ENCODE data around the gene PICALM. TPM values are rescaled to one million over a fixed set of nuclear protein-coding genes. Genes with fewer than 3 reads are reported as not detected.

PICALM gene
- total and polyA plus RNA-seq, 2 donors (not counting 1 experiment from before 2014, with no cell fraction given) = 48.4 to 165 TPM

GRCh38 chr11:85967457-85967856 is 101.4 kb downstream of the PICALM start:
- H3K4me1 ChIP-seq (ENCODE audit: control insufficient read depth in 2 of 2, insufficient read depth in 2 of 2, low read length in 2 of 2) = no peaks in the 10 kb centered on the region
- no peaks in the 10 kb centered on the region for H3K9me3 Mint-ChIP-seq (ENCODE audit: insufficient read depth)
- H3K36me3 ChIP-seq (replicated peaks in 1 of 2; ENCODE audit: control extremely low read depth in 1 of 2, control insufficient read depth in 1 of 2, extremely low read depth in 1 of 2, insufficient read depth in 2 of 2, low read length in 1 of 2) = peaks cover 7 to 71% of the 10 kb centered on the region in 2 experiments
- no peak overlapping the region for H3K9ac ChIP-seq (ENCODE audit: low read length)
- DNase-seq (no peak), ATAC-seq (ENCODE audit: low read depth) (no peak)
- ChIA-PET CTCF (no interaction called here), POLR2A (no interaction called here)
- no peaks in the 10 kb centered on the region for H3K9me3 ChIP-seq (ENCODE audit: control extremely low read depth in 1 of 3, control insufficient read depth in 2 of 3, insufficient read depth in 1 of 3, low read length in 2 of 3)
- no peaks in the 10 kb centered on the region for H3K27me3 ChIP-seq (replicated peaks in 1 of 4; ENCODE audit: control extremely low read depth in 1 of 4, control insufficient read depth in 3 of 4, insufficient read depth in 4 of 4, low read length in 3 of 4)
- intact Hi-C loops (cut with micrococcal nuclease) = no loop called here
- H3K4me1 Mint-ChIP-seq = no peaks in the 10 kb centered on the region
- TF ChIP-seq EZH2 (IDR thresholded peaks at IDR 0.05; ENCODE audit: borderline replicate concordance, insufficient read depth, low read depth, low read length, poor library complexity, severe bottlenecking) (no peak), CTCF (IDR thresholded peaks at IDR 0.05) (no peak)
- H2AFZ ChIP-seq (ENCODE audit: insufficient read depth, low read depth, low read length, poor library complexity, severe bottlenecking) = no peak overlapping the region
- H3K4me2 ChIP-seq (replicated peaks; ENCODE audit: low read depth, low read length, poor library complexity, severe bottlenecking) = no peak overlapping the region
- no peak overlapping the region for H3K4me3 ChIP-seq (ENCODE audit: control extremely low read depth in 1 of 5, extremely low read depth in 1 of 5, insufficient read depth in 1 of 5, low read depth in 2 of 5, low read length in 4 of 5)
- H3K4me3 Mint-ChIP-seq = no peak overlapping the region
- no peak overlapping the region for H3K27ac ChIP-seq (ENCODE audit: low read length in 2 of 2)
- WGBS (ENCODE audit: insufficient coverage) = 97% methylated on average over 3 of the region's 5 CpGs
- H3K27ac Mint-ChIP-seq = no peak overlapping the region
- H3K27me3 Mint-ChIP-seq = no peaks in the 10 kb centered on the region
- H3K79me2 ChIP-seq (ENCODE audit: control insufficient read depth, insufficient read depth, low read length) = no peaks in the 10 kb centered on the region
- peaks cover 10% of the 10 kb centered on the region for H4K20me1 ChIP-seq (ENCODE audit: control insufficient read depth, insufficient read depth, low read length, poor library complexity, severe bottlenecking)

GRCh38 chr11:85965202-85965601 is 103.7 kb downstream of the PICALM start:
- TF ChIP-seq CTCF (IDR thresholded peaks at IDR 0.05) = no peak
- TF ChIP-seq EZH2 (IDR thresholded peaks at IDR 0.05; ENCODE audit: borderline replicate concordance, insufficient read depth, low read depth, low read length, poor library complexity, severe bottlenecking) = no peak
- H2AFZ ChIP-seq (ENCODE audit: insufficient read depth, low read depth, low read length, poor library complexity, severe bottlenecking) = no peak overlapping the region
- no peaks in the 10 kb centered on the region for H3K27me3 ChIP-seq (replicated peaks in 1 of 4; ENCODE audit: control extremely low read depth in 1 of 4, control insufficient read depth in 3 of 4, insufficient read depth in 4 of 4, low read length in 3 of 4)
- no peak overlapping the region for H3K4me3 ChIP-seq (ENCODE audit: control extremely low read depth in 1 of 5, extremely low read depth in 1 of 5, insufficient read depth in 1 of 5, low read depth in 2 of 5, low read length in 4 of 5)
- H3K27ac ChIP-seq (ENCODE audit: low read length in 2 of 2) = no peak overlapping the region
- peaks cover 3 to 71% of the 10 kb centered on the region in 2 experiments for H3K36me3 ChIP-seq (replicated peaks in 1 of 2; ENCODE audit: control extremely low read depth in 1 of 2, control insufficient read depth in 1 of 2, extremely low read depth in 1 of 2, insufficient read depth in 2 of 2, low read length in 1 of 2)
- H3K9me3 ChIP-seq (ENCODE audit: control extremely low read depth in 1 of 3, control insufficient read depth in 2 of 3, insufficient read depth in 1 of 3, low read length in 2 of 3) = no peaks in the 10 kb centered on the region
- H3K27ac Mint-ChIP-seq = no peak overlapping the region
- H3K9ac ChIP-seq (ENCODE audit: low read length) = no peak overlapping the region
- CTCF ChIA-PET = interaction anchor here (0.9 kb wide), 1 partner anchor 10 kb away, joined by 3 read pairs; no protein-coding TSS in a partner anchor
- no peaks in the 10 kb centered on the region for H3K9me3 Mint-ChIP-seq (ENCODE audit: insufficient read depth)
- no peaks in the 10 kb centered on the region for H3K79me2 ChIP-seq (ENCODE audit: control insufficient read depth, insufficient read depth, low read length)
- H4K20me1 ChIP-seq (ENCODE audit: control insufficient read depth, insufficient read depth, low read length, poor library complexity, severe bottlenecking) = peaks cover 26% of the 10 kb centered on the region
- H3K4me2 ChIP-seq (replicated peaks; ENCODE audit: low read depth, low read length, poor library complexity, severe bottlenecking) = no peak overlapping the region
- 100% methylated on average over 1 of the region's 2 CpGs for WGBS (ENCODE audit: insufficient coverage)
- H3K4me1 Mint-ChIP-seq = no peaks in the 10 kb centered on the region
- no peaks in the 10 kb centered on the region for H3K27me3 Mint-ChIP-seq
- no peaks in the 10 kb centered on the region for H3K4me1 ChIP-seq (ENCODE audit: control insufficient read depth in 2 of 2, insufficient read depth in 2 of 2, low read length in 2 of 2)
- intact Hi-C loops (cut with micrococcal nuclease) = no loop called here
- POLR2A ChIA-PET = no interaction called here
- no peak overlapping the region for H3K4me3 Mint-ChIP-seq
- ATAC-seq (ENCODE audit: low read depth) (no peak), DNase-seq (no peak)

All from B cell (primary cell).